Mucosa of gallbladder (tissue), 1 donor: ENCODE results near the gene ZNF775. TPM values are rescaled to one million over a fixed set of nuclear protein-coding genes. Genes with fewer than 3 reads are reported as not detected.

Experiments
- DNase-seq: peaks from one replicate; pipeline ENCODE4 v3.0.0-alpha.2; 2020; ENCODE audit warnings: low spot score
- total RNA-seq: library from RNA; stranded (reverse); gene quantifications from one replicate; pipeline ENCODE4 v1.2.1, GENCODE V29; 2021
- donor health status: DM: no; HTN: no; CAD: no.

Gene ZNF775
- total RNA-seq, 1 donor from 2014 or later, result 9.4 TPM

DNA sequence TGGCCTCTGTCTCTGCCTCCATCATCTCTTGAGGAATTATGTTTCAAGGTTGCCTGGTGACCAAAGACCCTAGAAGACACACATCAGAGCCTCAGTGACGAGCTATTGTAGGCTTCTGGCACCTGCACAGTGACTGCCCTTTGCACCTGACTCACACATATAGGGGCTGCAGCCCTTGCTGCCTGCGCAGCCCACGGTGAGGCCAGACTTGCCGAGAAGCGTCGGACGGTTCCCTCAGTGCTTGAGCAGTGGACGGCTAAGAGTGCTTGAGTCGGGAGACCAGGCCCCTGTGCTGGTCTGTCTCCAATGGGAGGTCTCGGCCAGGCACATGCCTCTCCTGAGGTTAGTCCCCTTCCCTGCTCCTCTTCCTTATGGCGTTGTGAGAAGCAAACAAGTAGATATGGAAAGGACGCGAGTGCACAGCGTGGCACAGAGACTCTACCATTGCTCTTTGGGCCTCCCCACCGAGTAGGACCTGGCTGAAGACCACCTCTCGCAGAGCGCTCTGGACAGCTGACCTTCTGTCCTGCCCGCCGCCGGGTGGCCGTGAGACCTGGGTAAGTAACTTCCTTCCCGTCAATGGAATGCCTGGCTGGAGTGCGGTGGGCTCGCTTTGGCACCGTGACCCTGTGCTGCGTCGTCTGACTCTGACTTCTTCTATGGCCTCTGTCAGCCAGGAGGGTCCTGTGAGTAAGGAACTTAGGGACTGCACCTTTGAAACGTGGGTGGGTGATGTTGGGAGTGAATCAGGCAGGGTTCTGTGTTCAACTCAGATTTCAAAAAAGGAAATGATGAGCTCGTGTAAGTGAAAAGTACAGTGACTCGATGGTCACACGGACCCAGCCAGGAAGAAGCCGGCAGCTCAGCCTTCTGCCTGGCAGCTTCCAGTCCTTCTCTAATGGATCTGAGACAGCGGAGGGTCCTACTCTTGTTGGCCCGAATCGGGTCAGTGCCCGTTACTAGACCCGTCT lies 33.7 kb downstream of the ZNF775 start:
- no peak for DNase-seq

DNA sequence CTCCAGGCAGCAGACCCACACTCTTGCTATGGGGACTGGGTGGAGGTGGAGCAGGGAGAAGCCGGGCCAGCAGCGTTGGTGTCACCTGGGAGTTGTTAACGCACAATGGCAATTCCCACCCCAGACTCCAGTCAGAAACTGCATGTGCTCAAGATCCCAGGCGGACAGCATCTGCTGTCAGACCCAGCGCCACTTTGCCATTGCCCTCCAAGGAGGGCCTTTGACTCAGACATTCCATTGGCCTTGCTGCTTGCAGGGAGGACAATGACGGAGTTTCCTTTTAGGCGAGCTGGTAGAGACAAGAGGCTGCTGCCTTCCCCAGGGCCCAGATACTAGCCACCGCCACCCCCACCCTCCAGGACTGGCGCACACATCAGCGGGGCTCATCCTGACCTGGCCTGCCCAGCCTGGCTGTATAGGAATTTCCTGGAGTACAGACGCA lies 34.5 kb downstream of the ZNF775 start:
- DNase-seq, result no peak

DNA sequence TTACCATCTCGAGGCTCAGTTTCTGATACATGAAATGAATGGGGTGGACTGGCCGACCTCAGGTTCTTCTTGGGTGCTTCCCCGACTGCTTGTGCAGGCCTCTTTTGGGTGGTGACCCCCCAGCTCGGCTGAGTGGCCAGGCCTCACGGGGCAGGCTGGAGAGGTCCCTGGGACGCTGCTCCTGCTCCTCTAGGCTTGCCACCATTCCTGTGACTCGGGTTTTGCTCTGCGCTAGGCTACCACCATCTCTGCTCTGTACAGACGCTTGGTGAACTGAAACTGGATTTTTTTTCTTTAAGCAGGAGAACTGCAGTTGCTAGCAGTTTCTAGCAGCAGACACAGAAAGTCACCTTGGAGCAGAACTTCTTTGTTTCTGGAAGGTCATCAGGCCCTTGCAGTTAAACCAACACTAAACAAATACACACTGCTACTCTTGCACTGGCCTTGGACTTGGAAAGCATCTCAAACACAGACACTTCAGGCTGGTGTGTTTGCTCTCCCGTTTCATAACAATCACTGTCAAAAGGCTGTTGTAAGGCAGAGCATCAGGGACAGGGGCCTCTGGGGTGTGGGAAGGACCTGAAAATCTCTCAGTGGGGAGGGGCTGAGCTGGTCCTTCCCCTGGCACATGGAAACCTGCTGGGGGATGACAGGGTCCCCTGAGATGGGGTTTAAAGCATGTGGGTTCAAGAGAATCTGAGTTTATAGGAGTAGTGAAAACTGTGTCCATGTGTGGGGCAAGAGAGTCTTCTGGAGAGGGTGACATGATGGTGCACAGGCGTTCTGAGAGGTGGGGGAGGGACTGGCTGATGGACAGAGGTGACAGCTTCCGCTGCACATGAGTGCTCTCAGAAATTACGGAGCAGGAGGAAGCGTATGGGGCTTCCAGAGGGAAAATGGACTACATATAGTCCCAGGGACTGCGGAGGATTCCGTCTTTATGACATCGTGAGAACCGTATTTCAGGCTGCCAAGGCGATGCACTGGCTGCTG lies 36.3 kb downstream of the ZNF775 start:
- no peak for DNase-seq

DNA sequence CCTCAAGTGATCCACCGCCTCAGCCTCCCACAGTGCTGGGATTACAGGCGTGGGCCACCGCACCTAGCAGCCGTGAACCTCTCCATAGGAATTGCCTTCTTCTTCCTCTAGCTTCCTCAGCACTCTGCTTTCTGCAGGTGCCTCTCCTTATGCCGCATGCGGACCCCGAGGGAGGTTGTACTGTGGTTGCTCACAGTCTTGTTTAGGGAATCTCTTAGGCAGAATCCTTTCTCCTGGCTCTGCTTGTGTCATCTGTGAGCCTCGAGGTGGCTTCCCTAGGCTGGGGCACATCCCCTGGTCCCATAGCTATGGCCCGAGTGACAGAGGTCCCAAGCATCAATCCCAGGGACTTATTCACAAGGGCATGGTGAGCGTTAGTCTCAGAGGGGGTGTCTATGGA lies 38.1 kb downstream of the ZNF775 start:
- DNase-seq, result no peak

DNA sequence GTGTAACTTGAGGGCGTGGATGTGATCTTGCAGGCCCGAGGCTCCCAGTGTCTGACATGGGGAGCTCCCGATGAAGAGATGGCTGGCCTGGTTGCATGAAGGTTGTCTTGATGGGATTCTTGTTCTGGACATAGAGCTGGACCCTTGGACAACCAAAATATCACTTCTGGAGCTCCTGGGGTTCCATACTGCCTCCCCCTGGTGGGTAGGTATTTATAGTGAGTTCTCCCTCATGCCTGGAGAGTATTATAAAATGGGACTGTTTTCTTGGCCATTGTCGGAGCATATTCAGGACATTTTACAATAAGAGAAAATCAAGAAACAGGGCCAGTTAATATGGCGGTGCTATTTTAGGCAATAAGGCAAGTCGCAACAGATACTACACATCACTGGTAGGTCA lies 38.7 kb downstream of the ZNF775 start:
- no peak for DNase-seq

DNA sequence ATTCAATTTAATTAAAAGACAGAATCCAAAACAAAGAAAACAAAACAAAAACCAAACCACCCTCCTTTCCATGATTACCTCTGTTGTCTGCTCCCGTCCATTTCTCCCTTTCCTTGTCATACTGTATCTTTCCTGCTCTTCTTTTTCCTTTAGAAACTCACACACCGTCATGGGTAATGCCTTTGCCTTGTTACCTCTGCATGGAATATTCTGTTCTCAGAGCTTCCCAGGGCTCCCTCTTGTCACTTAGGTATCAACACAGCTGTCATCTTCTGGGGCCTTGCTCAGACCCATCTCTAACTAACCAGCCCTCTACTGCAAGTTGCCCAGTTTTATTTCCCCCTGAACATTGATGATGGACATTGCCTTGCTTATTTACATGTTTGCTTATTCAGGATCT lies 41.1 kb downstream of the ZNF775 start:
- DNase-seq, result no peak

DNA sequence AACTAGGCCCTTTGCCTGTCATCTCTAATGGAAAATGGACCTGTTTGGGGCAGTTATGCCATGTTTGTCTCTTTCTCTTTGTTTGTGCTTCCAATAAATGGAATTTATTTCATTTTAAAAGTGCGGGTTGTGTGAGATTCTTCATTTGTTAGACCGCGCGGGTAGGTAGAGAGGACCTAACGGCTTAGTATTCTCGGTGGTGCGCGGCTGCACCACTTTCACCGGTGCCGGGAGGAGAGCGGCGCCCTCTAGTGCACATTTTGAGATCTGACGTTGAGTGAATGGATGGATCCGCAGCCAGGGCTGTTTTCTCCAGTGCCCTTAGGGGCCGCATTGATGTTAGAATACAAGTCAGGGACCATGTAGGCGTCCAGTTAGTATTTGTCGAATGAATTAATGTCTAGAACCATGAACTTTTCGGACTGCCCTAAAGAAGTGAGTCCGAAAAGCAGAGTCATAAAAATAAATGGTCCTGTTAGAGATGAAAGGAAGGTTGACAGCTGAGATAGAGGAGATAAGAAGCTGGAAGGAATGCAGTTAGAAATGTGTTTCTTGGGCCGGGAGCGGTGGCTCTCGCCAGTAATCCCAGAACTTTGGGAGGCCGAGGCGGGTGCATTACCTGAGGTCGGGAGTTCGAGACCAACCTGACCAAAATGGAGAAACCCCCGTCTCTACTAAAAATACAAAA lies 42.0 kb downstream of the ZNF775 start:
- peak; percentile 87 for DNase-seq

DNA sequence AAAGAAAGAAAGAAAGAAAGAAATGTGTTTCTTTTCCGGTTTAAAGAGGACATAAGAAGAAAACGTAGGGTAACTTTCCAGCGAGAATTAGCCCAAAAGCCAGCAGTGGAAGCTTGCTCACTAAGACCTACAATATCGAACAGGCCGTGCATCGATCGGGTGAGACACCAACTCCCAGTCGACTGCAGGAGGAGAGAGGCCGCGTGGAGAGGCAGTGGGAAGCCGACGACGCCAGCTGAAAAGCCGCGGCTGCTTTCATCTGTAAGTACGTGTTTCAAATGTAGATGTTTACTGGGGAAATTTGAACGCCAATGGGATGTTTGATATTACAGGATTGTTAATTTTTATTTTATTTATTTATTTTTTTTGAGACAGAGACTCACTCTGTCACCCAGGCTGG lies 42.7 kb downstream of the ZNF775 start:
- DNase-seq, result no peak

DNA sequence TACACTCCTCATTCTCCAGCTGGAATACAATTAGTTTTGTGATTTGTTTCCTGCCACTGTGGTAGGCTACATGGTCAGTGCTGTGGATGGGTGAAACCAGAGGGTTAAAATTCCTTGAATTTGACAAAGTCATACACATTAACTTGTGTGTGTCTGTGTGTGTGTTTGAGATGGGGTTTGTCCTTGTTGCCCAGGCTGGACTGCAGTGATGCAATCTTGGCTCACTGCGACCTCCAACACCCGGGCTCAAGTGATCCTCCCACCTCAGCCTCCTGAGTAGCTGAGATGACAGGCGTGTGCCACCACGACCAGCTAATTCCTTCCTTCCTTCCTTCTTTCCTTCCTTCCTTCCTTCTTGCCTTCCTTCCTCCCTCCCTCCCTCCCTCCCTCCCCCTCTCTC lies 46.5 kb downstream of the ZNF775 start:
- no peak for DNase-seq

DNA sequence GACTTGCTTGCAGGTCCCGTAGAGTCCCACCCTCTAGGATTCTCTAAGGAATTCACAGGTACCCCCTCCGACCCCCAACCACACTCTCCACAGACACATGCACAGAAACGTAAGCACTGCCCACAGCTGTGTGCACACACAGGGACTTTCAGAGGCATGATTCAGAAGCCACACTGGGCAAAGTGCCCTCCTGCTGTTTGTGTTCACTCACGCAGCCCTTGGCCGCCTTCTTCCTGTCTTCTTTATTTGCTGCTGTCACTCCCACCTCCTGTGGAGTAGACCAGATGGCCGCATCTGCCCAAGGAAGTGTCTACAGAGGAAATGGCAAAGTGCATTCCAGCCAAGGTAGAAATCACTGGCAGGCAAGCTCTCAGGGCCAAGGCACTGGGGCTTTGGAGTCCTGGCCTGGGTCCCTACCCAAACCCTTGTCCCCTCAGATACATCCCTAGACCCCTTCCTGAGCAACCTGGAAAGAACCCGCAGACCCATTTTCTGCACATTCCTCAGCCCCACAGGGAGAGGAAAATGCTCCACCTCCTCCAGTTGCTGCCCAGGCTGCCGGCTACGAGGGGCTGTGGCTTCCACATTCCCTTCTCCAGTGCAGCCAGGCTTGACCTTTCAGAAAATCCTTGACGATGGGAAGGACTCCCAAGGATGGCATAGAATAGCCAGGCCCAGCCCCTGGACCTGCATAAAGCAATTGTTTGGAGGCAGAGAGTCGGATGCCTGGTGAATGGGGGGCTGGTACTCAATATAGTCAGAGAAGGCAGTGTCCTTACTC lies 49.7 kb downstream of the ZNF775 start:
- peak; percentile 65 for DNase-seq

DNA sequence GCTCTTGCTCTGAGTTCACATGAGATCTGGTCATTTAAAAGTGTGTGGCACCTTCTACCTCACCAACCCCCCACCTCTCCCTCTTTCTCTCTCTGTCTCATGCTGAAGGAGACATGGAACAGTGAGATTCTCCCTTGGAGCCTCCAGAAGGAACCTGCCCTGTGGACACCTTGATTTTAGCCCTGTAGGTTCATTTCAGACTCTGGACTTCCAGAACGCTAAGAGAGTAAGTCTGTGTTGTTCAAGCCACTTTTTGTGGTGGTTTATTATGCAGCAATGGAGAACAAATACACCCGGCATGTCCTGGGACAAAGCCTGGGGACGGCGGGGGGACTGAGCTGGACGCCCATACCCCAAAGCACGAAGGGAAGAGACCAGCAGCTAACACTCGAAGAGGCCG lies 50.6 kb downstream of the ZNF775 start:
- no peak for DNase-seq

DNA sequence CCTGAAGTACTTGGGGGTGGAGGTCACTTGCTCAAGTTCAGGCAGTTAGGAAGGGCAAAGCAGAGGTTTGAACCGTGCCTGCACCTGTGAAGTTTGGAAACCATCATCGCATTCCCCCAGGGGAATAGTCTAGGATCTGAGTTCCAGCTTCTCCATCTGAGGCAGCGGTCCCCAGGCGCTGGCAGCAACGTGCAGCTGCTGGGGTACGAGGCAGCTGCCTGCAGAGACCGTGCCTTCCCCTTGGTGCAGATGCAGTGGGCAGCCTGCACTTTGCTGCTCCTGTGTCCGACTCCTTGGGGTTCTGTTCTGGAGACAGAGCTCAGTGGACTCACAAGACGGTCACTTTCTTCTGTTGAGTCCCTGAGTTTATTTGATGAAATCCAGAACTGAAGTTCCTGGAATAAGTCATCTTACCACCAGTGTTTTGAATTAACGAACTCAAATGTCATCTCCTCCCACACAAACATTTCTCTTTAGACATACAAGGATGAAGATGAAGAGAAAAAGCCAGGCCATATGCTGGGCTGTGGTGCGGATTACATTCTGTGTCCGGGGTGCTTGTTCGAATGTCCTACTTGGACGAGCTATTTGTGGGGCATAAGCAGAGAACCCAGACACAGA lies 51.4 kb downstream of the ZNF775 start:
- no peak for DNase-seq

DNA sequence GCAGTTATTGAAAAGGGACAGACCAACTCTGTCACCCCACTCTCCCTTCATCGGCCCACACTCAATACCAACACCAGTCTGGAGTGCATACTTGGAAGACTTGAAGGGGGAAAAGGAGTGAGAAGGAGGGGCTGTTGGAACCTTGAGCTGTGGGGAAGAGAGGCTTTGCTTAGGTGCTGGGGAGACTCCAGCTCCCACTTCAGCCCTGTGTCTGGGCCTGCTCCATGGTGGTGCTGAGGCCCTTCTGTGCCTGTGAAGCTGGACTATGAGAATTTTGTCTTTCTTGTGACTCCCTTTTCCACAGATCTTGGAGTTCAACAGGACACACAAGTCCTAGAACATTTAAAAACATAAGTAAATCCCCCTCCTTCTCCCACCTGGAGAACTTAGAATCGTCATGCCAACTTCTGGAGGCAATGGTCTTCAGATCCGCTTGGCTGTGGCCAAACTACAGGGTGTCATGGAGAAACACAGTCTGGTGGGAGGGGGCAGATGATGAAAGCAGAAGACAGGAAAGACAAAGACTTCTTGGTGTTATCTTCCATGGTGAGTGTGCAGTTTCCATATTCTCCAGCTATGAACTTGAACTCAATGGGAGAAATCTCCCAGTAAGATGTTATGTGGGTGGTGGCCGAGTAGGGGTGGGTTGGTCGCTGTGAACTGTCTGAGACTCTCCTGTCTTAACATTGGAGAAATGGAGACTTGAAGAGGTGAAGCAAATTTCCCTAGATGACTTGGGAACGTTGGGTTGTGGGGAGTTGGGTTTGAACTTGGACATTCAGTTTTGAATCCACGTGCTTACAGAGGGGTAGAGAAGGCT lies 52.9 kb downstream of the ZNF775 start:
- no peak for DNase-seq

DNA sequence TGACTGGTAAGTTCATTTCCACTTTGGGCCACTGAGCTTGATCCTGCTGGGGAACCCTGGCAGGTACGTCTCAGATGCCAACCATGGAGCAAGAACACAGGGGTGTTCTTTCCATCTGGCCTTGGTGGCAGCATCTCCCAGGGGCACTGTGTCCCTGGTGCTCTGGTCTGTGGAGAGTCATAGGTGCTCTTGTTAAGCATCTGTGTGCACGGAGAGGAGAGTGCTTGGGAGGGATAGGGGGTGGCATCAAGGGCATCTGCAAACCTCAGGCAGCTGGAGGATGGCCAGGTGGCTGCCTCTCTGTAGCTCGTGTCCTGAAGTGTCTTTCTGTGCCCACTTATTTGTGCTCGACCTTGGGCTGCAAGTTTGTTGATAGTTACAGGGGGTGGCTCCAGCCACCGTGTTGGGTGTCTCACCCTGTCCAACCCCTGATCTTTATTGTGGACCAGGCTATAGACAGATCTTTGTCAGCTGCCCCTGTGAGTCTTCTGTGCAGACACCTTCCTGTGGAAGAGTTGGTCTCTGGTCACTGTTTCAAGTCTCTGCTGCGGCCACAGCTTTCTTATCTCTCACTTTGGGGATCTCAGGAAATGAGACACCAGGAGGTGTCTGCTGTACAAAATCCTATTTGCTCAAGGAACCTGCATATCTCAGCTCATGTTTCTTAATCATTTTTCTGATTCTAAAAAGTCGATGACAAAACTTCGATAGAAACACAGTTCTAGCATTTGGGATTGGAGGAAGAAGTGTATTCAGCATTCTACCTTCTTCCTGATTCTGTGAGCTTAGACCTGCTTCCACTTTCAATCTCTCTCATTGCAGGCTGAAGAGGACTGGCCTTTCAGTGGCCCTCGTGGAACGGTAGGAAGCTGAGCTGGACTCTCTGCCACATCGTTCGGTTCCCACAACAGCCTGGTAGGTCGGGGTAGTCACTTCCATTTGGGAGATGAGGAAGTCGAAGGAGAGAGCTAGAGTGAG lies 54.1 kb downstream of the ZNF775 start:
- no peak for DNase-seq

DNA sequence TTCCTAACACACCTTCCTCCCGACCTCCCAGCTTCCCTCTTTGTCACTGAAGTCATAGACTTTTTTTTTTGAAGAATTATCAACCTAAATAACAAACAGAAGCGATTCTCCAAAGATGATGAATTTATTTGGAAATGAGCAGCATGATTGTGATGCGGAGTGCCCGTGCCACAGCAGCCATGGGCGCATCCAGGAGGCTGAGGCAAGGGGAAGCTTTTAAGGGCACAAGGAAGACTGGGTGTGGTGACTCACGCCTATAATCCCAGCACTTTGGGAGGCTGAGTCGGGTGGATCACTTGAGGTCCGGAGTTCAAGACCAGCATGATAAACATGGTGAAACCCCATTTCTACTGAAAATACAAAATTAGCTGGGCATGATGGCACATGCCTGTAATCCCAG lies 55.1 kb downstream of the ZNF775 start:
- DNase-seq, result no peak

DNA sequence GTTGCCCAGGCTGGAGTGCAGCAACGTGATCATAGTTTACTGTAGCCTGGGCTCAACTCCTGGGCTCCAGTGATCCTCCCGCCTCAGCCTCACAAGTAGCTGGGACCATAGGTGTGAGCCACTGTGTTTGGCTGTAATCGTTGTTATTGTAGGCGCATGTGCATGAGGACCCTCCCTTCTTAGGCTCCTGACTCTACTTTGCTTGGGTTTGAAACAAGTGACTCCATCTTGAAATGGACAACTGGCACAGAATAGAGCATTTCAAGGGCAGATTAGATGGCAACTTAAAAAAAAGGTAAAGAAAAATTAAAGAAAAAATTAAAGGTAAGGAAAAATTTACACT lies 55.9 kb downstream of the ZNF775 start:
- no peak for DNase-seq

DNA sequence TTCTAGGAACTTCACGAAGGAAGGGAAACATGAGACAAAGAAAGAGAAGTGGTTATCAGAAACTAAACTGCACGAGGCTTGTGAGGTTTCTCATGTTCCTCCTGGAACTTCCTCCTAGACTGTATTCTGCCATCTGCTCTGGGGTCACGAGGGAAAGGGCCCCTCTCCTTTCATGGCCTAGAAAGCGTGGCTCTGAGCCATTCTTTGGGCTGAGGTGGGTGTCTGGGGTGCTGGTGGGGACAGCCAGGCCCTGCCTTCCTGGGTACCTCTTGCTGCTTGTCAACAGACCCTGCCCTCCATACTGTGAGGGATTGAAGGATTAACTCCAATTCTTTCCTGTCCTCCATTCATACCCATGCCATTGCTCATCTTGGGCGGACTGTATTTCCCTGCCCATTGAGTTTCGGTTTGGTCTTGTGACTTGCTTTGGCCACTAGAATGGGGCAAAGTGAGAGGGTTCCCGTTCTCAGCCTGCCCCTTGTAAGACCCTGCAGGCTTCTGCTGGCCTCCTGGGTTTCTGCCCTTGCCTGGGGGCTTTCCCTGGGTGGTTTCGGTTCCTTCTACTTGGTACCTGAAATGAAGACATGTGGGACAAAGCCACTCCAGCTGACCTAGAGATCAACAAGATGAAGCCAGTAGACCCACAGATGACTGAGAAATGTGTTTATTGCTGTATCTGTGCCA lies 56.4 kb downstream of the ZNF775 start:
- DNase-seq, result no peak

DNA sequence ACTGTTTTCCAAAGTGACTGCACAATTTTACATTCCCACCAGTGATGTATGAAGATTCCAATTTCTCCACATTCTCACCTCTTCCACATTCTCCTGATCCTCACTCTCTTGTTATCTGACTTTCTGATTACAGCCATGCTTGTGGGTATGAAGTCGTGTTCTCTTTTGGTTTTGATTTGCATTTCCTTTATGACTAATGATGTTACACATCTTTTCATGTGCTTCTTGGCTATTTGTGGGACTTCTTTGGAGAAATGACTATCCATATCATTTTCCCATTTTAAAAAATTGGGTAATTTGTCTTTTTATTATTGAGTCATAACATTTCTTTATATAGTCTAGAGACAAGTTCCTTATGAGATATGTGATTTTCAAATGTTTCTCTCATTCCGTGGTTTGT lies 60.8 kb downstream of the ZNF775 start:
- DNase-seq, result no peak
